Middle frontal gyrus (tissue), 1 donor: ENCODE measurements around the gene AP1G2.

Experiments used
- DNase-seq: peaks from one replicate; pipeline ENCODE4 v3.0.0-alpha.2; 2015; ENCODE audit warnings: low spot score; ENCODE audit errors: extremely low spot score

Gene AP1G2

DNA sequence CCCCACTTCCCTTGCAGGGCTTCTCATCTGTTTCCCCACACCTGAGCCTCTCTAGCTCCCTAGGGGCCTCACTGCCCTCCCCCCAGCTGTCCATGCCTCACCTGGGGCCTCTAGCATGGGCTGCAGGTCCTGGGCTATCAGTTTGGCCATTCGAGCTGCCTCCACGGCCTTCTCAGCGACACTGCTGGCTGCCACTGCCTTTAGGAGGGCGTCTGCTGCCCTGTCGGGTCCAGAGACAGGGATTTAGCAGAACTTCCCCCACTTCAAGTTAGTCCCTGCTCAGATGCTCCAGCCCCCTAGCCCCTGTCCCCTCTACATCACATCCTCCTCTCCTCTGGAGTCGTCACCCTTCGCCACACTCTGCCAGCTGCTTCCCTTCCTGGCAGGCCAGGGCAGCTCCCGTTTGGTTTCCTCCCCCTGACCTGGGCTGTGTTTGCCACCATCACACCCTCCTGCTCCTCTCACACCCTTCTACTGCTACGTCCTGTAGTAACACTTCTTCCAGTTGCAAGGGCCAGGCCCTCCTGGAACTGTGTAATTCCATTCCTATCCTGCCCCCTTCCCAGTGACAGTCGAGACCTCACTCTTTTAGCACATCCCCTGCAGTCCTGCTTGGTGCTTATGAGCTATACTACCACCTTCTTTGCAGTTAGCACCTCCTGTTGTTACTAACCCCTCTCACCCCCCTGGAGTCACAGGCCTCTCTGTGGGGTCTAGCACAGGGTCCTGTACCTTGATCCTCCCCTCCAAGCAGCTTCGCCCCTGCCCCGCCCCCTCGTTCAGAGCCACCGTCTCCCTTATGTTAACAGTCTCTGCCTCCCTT, 4.3 kb upstream of the AP1G2 start:
- DNase-seq = no peak

DNA sequence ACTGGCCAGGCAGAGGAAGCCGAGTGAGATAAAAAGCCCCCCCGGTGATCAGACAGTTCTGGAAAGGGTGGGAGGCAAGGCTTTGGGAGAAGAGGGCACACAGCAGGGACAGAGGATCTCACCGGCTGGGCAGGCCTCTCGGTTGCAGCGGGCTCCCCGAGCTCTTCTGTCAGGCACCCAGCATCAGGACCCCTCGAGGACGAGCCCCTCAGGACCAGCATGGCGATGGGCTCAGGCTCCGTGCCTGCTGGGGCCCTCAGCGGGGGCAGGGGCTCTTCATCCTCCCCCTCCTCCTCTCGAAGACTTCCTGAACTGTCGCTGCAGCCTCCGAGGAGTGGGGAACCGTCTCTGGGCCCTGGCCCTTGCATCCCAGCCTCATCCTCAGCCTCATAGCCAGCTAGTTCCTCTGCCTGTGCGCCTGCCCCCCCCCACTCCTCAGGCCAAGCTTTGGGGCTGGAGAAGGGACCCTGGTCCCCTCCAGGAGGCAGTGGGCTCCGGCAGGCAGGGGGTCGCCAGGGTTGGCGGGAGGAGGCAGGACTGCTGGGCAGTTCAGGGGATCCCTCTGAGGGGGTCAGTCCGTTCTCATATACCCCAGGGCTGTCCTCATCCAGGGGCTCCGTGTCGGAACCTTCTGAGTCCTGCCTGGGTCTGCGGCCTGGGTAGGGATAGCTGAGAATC, 3.4 kb upstream of the AP1G2 start:
- no peak for DNase-seq

DNA sequence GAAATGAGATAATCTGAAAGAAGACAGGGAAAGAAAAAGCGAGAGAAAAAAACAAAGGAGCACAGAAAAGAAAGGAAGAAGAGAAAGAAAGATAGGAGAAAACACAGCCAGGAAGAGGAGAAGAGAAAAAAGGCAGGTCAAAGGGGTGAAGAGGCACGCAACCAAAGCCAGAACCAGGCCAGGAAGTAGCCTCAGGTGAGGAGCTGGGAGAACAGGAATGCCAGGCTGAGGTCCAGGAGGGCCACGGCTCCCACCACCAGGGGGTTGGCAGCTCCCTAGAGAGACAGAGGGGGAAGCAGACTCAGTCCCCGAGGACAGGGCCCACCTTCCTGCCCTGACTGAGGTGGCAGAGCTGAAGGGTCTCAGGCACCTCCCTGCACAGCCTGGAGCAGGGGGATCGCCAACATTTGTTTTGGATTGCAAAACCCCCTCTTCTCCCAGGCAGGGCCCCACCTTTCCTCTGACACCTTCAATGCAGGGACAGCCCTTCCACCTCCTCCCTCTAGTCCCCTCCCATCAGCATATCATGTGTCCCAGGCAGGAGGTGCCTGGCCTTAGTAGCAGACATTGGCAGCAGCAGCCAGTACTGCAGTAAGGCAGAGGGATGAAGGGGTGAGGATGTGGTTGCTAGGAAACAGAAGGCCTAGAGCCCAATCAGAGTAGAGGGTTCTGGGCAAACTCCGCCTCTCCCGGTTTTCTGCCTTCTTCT, 2.0 kb upstream of the AP1G2 start:
- DNase-seq = peak; percentile 65

DNA sequence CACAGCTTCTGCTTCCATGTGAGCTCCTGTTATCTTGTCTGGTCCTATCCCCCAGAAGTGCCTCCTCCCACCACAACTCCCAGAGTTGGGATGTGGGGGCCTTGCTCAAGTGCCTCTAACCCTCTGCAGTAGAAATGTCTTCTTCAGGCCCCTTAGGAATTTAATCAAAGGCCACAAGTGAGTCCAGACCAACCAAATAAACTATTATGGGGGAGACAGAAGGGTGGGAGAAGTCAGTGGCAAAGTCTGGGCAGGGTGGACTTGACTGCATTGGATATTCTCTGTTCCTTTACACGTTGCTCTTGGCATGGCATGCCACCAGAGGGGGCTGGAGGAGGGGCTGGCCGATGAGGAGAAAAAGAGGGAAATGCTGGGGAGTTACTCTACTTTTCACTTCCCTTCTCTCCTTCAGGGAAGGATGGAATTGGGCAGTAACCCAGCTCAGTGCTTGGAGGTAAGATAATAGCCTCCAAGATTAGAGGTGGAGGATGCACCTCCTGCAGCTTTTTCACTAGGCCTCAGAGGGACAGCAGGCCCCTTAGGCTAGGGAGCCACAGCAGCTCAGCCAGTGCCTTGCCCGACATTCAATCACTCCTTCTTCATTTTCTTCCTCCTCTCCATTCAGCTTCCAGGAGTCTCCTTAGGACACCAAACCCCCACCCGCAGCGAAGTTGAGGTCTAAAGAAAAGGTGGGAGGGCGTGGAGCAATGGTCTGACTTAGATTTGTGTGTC, 1.2 kb upstream of the AP1G2 start:
- no peak for DNase-seq

DNA sequence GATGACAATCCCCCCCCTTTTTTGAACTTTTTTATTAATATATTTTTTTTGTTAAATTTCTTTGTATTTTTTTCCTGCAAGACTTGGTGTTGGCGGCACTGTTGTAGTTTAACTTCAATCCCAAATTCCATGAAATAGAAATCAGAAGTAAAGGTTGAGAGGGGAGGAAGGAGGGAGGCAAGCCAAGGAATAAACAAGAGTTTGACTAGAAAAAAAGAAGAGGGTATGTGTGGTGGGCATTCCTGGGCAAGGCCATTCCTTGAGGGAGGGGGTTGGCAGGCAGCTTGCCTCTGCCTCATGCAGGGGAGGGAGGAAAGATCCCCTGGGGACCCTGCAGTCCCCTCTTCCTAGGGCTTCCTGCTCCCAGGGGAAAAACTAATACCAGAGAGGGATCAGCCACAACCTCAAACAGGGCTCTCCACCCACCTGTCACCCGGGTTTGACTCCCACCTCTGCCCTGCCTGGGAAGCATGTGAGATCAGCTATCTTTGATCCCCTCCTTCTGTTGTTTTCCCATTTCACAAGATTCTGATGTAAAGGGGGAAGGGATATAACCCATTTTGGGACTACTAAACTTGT, 519 bp upstream of the AP1G2 start:
- no peak for DNase-seq

DNA sequence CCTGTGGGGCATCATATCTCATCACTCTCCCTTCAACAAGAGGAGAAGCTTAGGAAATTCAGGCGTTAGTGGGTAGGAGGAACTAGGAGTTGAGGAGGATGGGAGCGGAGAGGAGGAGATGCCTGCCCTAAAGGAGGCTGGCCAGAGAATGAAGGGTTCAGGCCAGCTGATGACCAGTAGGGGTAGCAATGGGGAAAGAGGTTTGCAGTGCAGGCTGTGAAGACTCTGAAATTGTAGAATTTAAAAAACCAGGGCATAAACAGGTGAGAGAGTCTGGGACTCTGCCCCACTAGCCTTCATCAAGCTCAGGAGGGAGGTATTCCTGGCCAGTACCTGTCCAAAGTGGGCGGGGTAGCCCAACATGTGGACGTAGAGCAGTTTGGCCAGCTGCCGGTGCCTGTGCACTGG, 809 bp downstream of the AP1G2 start:
- no peak for DNase-seq

DNA sequence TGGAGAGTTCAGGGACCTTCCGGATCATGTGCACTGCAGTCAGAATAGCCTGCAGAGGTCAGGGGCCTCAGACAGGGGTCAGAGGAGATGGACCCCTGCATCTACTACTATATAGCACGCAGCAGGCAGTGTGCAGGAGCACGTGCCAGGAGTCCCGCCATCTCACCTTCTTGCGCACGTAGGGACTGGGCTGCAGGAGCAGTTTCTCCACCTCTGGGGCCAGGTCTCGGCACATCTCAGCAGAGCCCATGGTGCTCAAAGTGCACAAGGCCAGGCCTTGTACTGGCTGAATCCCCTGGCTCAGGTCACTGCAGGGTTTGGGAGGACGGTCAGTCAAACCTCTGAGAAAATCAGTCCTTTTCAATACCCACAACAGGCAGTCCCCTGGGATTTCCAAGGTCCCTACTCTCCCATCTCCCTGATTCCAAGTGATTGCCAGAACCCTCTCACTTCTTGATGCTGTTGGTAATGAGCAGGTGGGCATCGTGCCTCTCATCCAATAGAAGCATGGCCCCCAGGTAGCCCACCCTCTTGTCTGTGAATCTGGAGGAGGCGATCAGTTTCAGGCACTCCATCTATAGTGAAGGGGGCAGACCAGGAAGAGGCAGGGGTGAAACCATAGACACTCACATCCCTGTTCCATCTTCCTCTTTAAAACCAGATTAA, 1.3 kb downstream of the AP1G2 start:
- no peak for DNase-seq

DNA sequence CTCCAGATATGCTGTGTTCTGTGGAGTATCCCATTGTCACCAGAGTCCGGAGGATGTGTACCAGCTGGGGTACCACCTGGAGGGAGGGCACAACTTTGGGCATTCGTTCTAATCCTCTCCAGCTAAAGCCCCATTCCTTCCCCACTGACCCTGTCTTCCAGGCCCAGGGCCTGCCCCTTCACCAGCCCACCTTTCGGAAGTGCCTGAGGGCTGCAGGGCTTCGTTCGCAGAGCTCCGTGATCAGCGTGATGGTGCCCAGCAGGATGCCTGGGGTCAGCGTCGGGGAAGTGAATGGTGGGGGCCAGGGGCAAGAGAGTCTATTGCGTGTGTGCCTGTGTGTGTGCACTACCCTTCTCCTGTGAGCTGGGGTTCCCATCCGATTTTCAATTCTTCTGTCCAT, 2.0 kb downstream of the AP1G2 start:
- DNase-seq = no peak

DNA sequence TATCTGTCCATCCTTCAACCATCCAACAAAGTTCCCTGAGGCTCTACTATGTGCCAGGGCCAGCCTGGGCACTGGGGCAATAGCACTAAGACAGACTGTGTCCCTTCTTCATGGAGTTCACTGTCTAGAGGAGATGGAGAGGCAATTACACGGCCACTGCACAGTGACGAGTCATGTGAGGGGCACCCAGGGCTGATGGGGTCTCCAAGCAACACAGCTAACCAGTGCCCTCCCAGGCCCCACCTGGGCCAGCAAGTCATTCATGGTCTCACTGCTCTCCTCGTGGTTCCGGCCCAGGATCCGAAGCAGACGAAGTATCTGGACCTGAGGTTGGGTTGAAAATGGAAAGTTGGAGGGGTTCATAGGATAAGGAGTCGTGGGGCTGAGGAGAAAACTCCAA, 2.7 kb downstream of the AP1G2 start:
- DNase-seq = no peak

DNA sequence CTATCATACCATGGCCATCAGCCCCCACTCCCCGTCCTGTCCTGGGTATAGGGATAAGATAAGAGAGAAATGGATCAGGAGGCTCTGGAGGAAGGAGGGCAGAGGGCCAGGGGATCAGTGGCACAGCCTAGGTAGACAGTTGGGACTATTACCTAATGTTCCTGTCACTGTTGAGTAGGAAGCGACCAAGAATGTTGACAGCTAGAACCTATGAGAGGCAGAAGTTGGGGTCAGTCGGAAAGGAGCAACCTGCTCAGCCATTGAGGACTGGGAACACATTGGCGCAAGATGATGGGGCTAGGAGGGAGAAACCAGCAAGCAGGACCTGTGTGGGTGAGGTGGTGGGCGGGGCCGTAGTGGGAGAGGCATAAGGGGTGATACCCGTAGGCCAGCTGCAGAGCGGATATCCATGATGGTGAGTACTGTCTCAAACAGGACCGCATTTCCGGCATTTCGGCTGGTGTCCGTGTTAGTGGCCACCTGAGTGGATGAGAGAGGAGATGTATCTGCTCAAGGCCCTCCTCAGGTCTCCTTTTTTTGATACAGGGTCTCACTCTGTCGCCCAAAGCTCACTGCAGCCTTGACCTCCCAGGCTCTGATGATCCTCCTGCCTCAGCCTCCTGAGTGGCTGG, 3.3 kb downstream of the AP1G2 start:
- DNase-seq = no peak

DNA sequence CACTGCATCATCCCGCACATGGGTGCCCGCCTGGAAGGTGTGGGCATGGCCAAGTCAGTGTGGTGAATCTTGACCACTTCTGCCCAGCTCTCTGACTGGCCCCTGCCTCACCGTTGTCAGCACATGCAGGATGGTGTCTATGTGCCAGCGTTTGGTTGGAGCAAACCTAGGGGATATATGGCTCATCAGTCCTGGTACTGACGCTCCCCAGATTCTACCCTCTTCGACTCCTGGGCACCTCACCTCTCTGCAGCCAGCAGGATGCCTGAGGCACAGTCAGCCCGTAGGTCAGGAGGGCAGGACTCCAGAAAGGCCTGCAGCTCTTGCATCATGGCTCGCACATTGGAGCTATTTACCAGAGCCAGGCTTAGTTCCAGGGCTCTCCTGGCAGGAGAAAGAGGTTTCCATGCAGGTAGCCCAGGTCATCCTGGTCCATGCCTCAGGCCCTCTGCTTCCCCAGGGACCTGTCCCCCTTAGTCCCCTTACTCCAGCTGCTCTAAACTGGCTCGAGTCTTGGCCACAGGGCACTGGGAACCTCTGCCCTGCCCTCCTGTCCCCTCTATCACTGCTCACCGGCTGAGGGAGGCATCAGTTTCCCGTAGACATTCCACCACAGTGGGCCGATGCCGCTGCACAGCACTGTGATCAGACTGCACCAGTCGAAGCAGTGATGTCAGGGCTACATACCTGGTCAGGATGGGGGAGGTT, 4.0 kb downstream of the AP1G2 start:
- DNase-seq = no peak

DNA sequence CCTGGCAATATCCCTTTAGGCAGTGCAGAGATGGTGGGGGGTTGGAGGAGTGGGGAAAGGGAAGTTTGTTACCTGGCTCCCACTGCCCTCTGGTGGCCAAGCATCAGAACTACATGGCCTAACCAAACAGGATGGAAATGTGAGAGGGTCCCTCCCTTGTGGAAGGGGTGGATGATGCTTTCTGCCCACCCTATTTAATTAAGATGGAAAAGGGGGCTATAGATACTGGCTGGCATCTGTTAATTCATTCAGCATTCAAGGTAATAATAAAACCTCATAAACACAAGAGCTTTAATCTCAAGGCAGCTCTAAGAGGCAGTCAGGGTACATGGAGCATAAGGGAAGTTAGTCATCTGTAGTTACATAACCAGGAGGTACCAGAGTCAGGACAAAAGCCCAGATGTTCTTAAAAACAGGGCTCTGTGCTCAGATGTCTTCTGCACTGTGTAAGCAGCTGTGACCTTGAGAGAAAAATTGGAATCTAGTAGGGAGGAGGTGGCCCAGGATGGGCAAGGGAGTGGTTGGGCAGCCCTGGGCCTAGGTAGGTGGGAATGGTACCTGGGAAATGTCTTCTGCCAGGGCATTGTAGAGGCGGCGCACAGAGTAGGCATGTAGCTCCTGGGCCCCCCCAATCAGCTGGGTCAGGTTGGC, 4.6 kb downstream of the AP1G2 start:
- DNase-seq = no peak

DNA sequence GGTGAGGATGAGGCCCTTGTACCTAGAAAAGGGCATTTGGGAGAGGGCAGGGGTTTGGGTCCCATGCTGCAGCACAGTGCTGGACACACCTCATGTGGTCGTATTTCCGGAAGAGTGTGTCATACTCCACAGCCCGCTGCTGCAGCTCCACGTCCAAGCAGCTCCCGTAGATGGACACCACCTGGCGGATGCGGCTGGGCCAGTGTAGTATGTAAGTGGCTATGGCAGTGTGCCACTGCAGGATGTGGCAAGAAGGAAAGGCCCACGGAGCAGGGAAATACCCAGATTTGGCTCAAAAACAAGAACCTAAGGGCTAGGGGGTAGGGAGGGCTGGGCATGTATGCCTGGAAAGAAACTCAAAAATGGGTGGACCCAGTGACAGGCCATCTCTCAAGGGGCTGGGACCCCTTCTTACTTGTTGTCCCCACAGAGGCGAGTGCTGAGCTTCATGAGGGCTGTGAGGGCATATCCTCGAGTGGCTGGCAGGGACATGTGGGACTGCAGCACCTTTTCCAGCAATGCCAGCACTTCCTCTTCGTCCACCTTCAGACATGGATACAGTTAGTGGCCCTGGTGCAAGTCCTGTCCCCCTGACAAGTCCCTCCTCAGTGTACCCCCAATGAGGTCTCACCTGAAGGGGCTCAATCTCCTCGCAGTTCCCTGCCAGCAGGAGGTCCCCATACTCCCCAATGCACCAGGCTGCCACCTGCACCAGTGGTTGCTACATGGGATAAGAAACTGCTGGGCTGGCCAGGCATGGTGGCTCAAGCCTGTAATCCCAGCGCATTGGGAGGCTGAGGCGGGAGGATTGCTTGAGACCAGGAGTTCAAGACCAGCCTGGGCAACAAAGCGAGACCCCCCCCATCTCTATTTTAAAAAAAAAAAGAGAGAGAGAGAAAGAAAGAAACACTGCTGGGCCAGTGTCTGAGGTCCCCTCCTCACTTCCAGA, 5.4 kb downstream of the AP1G2 start:
- DNase-seq = no peak

DNA sequence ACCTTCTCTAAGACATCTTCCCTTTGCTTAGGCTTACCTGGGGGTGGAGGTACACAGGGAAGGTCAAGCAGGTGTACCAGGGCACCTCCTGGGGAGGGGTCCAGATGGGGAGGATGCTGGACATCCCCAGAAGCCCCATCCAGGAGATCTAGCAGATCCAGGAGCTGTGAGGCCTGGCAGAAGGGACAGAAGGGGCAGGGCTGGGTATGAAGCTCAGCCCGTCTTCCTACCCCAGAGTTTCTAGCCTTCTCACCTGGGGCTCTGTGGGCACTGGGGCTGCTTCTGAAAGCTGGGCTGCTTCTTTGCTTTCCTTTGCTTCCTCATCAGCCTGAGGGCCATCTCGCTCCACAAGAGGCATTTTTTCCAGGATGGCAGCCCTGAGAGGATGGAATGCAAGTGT, 6.3 kb downstream of the AP1G2 start:
- DNase-seq = no peak

DNA sequence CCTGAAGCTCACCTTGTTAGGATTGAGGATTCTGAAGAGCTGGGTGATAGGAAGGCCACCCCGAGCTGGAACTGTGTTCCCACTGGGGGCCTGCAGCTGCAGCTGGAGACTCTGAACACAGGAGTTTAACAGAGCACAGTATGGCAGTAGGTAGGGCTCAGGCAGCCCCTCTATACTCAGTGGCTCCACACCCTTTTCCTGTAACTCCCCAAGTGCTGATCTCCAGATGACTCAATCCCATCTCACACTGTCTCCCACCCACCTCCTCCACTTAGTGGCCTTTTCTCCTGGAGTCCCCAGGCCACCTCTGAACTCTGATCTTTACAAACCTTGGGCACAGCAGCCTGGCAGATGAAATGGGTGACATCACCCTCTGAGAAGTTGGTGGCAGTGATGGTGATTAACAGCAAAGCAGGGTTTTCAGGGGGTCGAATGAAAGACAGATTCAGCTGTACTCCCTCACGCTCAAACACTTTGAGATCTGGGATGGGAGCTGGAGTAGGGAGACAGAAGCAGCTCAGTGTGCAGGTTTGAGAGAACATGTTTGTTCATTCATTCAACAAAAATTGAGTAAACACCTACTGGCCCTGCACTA, 7.6 kb downstream of the AP1G2 start:
- DNase-seq = no peak

DNA sequence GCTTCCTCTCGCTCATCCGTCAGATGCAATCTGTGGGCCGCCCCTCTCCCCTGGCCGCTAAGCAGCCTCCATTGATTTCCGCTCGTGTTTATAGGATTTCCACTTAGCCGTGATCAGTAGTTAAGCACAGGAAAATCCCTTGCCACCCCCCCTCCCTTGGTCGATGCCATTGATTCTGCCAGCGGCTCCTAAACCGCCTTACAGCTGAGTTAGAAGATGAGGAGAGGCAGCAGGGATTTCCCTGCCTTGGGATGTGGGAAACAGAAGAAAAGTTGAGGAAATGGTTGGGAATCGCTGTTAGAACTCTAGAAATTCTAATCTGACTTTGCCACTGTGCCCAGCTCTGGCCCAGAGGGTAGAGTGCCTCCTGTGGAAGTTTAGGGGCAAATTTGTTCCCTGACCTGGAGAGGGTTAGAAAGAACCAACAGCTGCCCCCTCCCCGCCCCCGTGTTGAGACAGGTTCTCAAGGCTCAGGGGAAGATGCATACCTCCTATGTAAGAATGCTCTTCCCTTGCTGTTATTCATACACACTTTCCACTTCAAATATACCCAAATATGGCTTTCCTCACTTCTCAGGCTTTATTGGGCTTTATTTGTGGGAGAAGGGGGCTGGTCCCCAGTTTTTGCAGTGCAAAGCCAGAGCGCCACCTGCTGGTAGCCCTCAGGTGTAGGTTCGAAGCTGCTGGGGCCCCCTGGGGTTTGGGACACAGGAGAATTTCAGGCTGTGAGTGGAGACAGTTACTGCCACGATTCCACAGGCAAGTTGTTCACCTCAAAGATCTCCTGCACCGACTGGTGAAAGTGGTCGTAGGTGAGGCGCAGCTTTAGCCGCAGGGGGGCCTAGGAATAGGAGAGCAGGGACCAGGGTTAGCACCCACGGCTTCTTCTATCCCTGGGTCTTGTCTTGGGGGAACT, 8.3 kb downstream of the AP1G2 start:
- DNase-seq = no peak
